Measurements from ENCODE around the gene RGS3.

- TF ChIP-seq EZH2 (IDR thresholded peaks at IDR 0.05; ENCODE audit: insufficient read depth, poor library complexity, severe bottlenecking), result no peak
- TF ChIP-seq EZH2phosphoT487 (IDR thresholded peaks at IDR 0.05; ENCODE audit: insufficient read depth, low read depth), result no peak
Measured at GRCh38 chr9:113583511-113584427, 120.2 kb downstream of the RGS3 start.

All from GM23248 (cell line).